DND-41 (cell line): ENCODE measurements around the gene CEP41.

Experiments
- CTCF ChIP-seq: IDR thresholded peaks from 2 replicates; pipeline ENCODE4 v1.5.1; 2012; ENCODE audit warnings: borderline replicate concordance, low read length, moderate library complexity, mild to moderate bottlenecking; ENCODE audit not compliant: poor library complexity, severe bottlenecking; ENCODE audit errors: extremely low read depth
- EZH2 ChIP-seq: IDR thresholded peaks from 3 replicates; pipeline ENCODE4 v1.6.1; 2012; ENCODE audit warnings: borderline replicate concordance, low read depth, mild to moderate bottlenecking, moderate library complexity, low read length, inconsistent platforms; ENCODE audit not compliant: severe bottlenecking

- TF ChIP-seq CTCF (no peak), EZH2 (no peak)
Measured at GRCh38 chr7:130409067-130409711, 31.6 kb downstream of the CEP41 start.
